Measurements from ENCODE around the gene MARF1.
"Not testable (repeated sequence)": the region's sequence is repeated elsewhere in the genome, so short reads cannot be mapped to it uniquely, and the experiment has no call there.

The MARF1 gene

GRCh38 chr16:15650698-15651171, 7.8 kb upstream of the MARF1 start:
- no peak for FAIRE-seq

- FAIRE-seq, result no peak
These were observed 7.2 kb upstream of the MARF1 start, which contains the start of gene NDE1 for GRCh38 chr16:15650019-15650697. Gene NDE1, plus strand, starts transcription at chr16:15650245. Its CDS starts 14,534 bp downstream, at chr16:15664779.

- no peak for FAIRE-seq
These were observed 6.7 kb upstream of the MARF1 start for GRCh38 chr16:15649727-15650018.

- FAIRE-seq, result not testable (repeated sequence)
These were observed 6.4 kb upstream of the MARF1 start for GRCh38 chr16:15649311-15649710.

- FAIRE-seq, result no peak
These were observed 5.3 kb upstream of the MARF1 start for GRCh38 chr16:15648135-15648730.

GRCh38 chr16:15647294-15648014, 4.5 kb upstream of the MARF1 start:
- FAIRE-seq, result no peak

- not testable (repeated sequence) for FAIRE-seq
These were observed 3.8 kb upstream of the MARF1 start for GRCh38 chr16:15646557-15647293.

GRCh38 chr16:15644962-15645465, 2.1 kb upstream of the MARF1 start:
- not testable (repeated sequence) for FAIRE-seq

- FAIRE-seq, result no peak
These were observed 1.5 kb upstream of the MARF1 start for GRCh38 chr16:15644267-15644961.

- FAIRE-seq, result no peak
These were observed 944 bp upstream of the MARF1 start for GRCh38 chr16:15643946-15644250.

GRCh38 chr16:15642557-15643047, 352 bp downstream of the MARF1 start:
- FAIRE-seq, result no peak

GRCh38 chr16:15641753-15642556, 999 bp downstream of the MARF1 start:
- FAIRE-seq, result no peak

GRCh38 chr16:15640966-15641365, 2.0 kb downstream of the MARF1 start:
- FAIRE-seq, result no peak

GRCh38 chr16:15639061-15639568, 3.8 kb downstream of the MARF1 start:
- FAIRE-seq, result no peak

GRCh38 chr16:15636392-15636873, 6.5 kb downstream of the MARF1 start:
- FAIRE-seq, result no peak

- no peak for FAIRE-seq
These were observed 7.0 kb downstream of the MARF1 start for GRCh38 chr16:15635926-15636325.

GRCh38 chr16:15631730-15632409, 11.1 kb downstream of the MARF1 start:
- no peak for FAIRE-seq

GRCh38 chr16:15621889-15622288, 21.1 kb downstream of the MARF1 start:
- no peak for FAIRE-seq

GRCh38 chr16:15621456-15621855, 21.5 kb downstream of the MARF1 start:
- no peak for FAIRE-seq

GRCh38 chr16:15620611-15621195, 22.3 kb downstream of the MARF1 start:
- FAIRE-seq, result no peak
